ENCODE results near the gene OSBPL8. TPM values are rescaled to one million over a fixed set of nuclear protein-coding genes. Genes with fewer than 3 reads are reported as not detected.
"Not testable (repeated sequence)": the region's sequence is repeated elsewhere in the genome, so short reads cannot be mapped to it uniquely, and the experiment has no call there.

The OSBPL8 gene
- total RNA-seq, 1 donor, result 21.5 TPM

DNA sequence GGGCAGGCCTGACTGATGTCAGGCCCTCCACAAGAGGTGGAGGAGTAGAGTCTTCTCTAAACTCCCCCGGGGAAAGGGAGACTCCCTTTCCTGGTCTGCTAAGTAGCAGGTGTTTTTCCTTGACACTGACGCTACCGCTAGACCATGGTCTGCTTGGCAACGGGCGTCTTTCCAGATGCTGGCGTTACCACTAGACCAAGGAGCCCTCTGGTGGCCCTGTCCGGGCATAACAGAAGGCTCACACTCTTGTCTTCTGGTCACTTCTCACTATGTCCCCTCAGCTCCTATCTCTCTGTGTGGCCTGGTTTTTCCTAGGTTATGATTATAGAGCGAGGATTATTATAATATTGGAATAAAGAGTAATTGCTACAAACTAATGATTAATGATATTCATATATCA lies 86.7 kb downstream of the OSBPL8 start:
- not testable (repeated sequence) for DNase-seq (ENCODE audit: low read depth in 2 of 3, low spot score in 2 of 3)

- DNase-seq (ENCODE audit: low read depth in 2 of 3, low spot score in 2 of 3), result no peak
These were observed 88.0 kb downstream of the OSBPL8 start for GRCh38 chr12:76471579-76471978.

DNA sequence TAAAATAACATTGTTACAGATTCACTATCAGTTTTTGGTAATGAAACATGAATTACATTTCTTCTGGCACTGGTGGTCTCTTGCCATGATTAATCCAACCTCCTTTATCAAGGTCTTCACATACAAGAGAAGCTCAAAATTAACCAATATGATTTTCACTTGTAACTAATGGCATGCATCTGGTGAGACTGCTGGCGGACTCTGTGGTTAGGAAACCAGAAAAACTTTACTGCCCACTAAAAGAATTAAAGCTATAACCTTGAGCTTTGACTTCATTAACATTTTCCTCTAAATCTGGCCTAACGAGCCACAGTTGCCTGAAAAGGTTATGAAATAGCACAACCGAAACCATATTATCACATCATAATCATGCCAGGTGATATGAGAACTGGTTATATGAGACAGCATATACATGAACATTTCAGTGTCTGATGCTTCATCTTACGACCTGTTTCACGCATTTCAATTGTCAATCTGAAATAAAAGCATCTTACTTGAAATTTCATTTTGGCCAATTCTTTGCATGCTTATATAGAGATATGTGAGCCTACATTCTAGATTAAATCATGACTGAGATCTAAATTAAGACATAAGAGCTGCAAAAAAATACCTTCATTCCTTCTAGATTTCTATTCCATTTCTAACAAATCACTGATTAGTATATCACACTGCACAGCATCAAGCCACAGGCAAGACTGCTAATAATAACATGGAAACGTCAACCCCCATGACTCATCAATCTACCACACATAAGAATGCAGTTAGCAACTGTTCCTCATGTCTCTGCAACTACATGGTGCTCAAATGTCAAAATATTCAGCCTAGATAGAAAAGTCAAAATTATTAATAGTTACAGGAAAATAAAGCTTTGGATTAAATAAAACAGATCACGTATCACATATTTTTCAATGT lies 89.3 kb downstream of the OSBPL8 start:
- peak in 2 of 3 donors; percentile 45 to 65 for DNase-seq (ENCODE audit: low read depth in 2 of 3, low spot score in 2 of 3)

DNA sequence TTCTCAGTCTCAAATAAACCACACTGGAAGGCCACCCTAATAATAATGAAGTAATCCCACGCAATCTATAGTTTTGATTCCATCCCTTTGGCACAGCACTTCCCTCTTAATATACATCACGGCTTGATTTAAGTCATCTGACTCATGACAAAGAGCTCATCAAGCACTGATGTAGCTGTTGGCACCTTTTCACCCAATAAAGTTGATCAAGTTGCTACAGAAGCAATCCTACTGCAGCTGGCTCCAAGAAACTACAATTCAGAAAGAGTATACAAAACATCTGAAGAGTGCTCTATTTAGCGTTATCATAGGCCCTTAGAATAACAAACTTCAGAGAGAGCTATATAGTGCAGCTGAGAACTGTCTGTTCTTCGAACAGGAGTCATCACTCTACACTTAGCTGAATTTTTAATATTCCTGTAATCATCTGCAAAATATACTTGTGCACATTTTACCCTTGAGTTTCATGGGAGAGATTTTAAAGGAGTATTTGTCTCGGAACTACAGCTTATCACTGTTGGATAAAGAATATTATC lies 94.9 kb downstream of the OSBPL8 start:
- DNase-seq (ENCODE audit: low read depth in 2 of 3, low spot score in 2 of 3), result no peak

DNA sequence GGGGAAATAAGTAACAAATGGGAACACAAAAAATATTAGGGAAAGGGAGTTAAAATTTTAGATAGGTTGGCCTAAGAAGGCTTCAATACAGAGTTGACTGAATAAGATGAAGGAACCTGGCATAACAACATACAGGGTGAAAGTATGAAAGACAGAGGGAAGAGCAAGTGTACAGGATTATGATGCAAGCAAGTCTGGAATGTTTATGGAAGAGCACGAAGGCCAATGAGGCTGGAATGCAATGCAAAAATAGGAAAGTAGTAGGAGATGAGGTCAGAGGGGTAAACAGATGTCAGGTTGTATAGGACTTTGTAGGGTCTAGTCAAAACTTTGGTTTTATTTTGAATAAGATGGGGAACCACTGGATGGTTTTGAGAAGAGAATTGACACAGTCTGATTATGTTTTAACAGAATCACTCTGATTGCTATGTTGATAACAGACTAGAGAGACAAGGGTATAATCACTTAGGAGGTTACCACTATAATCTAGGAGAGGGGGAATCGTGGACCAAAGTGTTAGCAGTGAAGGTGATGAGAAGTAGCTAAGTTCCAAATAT lies 96.8 kb downstream of the OSBPL8 start:
- no peak for DNase-seq (ENCODE audit: low read depth in 2 of 3, low spot score in 2 of 3)

- DNase-seq (ENCODE audit: low read depth in 2 of 3, low spot score in 2 of 3), result no peak
These were observed 98.8 kb downstream of the OSBPL8 start for GRCh38 chr12:76460807-76461206.

DNA sequence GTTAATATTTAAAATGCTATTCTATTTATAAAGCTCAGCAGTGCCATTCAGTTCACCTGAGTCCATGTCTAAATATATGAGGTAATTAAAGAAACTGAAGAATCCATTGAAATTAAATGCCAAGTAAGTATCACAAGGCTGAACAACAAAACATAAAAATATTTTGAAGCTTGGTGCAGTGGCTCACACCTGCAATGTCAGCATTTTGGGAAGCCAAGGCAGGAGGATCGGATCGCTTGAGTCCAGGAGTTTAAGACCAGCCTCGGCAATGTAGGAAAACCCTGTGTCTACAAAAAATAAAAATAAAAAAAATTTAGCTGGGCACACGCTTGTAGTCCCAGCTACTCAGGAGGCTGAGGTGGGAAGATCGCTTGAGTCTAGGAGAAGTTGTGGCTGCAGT lies 101.8 kb downstream of the OSBPL8 start:
- DNase-seq (ENCODE audit: low read depth in 2 of 3, low spot score in 2 of 3), result no peak

GRCh38 chr12:76457010-76457409 lies 102.6 kb downstream of the OSBPL8 start:
- DNase-seq (ENCODE audit: low read depth in 2 of 3, low spot score in 2 of 3), result no peak

DNA sequence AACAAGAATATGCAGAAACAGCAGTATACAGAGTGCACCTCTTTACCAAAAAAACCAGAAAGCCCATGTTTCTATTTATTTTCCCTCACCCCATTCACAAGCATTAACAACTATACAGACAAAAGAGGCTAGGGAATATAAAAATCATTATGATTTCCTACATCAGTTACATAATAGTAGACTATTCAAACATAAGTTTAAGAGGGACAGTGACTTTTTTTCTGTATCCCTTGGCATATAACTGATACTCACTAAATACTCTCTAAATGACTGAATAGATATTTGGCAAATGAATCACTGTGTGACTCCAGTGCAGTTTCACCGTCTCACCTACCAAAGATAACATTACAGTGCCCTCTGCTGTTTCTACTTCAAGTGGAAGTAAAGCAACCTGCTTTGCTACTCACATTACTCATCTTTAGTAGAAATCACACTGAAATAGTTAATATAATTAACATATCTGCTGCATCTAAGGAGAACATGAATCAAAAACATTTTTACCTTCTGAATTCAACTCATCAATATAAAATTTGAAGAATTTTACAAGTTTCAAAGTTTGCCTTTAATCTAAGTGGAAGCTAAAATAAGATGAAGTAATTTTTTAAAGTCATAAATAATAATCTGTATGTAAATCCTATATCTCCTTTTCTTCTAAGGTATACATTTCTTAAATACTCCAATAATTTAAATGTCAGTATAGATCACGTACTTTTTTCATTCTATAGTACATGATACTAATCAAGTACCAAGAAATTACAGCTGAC lies 103.8 kb downstream of the OSBPL8 start:
- peak in 2 of 3 donors; percentile 34 to 56 for DNase-seq (ENCODE audit: low read depth in 2 of 3, low spot score in 2 of 3)

DNA sequence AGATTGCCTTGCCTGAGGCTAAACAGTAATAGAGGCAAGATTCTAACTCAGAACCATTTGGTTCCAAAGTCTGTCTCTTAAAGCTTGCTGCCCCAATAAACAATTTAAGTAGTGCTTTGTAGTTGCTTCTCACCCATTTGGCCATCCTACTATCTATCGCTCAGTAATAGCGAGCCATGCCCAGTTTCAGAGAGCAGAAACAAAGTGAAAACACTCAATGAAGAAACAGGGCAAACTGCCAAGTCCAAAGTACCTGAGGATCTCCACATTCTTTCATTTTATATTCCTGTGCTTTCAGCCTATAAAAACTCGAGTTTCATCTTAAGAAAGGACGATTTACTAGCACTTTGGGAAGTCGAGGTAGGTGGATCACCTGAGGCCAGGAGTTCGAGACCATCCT lies 108.0 kb downstream of the OSBPL8 start:
- DNase-seq (ENCODE audit: low read depth in 2 of 3, low spot score in 2 of 3), result no peak

GRCh38 chr12:76450690-76451089 lies 108.9 kb downstream of the OSBPL8 start:
- DNase-seq (ENCODE audit: low read depth in 2 of 3, low spot score in 2 of 3), result no peak

DNA sequence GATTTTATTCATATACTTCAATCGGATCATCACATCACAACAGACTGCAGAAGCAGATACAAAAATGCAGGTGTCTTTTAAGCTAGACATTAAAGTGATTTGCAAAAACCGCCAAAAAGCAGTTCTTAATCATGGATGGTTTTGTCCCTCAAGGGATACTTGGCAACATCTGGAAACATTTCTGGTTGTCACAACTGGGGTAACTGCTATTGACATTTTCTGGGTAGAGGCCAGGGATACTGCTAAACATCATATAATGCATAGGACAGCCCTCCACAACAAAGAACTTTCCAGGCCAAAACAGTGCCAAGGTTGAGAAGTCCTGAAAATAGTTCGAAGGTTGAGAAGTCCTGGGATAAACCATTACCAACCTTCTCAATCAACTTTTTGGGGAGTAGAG lies 109.6 kb downstream of the OSBPL8 start:
- no peak for DNase-seq (ENCODE audit: low read depth in 2 of 3, low spot score in 2 of 3)

DNA sequence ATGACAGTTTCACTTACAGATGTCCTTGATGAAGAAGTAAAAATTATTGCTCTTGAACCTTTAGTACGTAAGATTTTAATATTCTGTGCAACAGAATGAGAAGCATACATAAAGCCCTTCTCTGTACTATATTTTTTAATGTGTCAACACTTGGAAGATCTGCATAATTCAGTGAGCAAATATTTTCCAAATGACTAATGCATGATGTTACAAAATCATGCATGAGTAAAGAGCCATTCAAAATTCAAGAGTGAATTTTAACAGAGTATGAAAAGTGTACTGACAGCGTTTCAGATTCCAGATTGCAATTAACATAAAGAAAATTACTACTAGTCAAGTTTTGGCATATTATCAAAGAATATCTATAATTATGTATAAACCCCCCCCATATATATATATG lies 110.0 kb downstream of the OSBPL8 start:
- no peak for DNase-seq (ENCODE audit: low read depth in 2 of 3, low spot score in 2 of 3)

DNA sequence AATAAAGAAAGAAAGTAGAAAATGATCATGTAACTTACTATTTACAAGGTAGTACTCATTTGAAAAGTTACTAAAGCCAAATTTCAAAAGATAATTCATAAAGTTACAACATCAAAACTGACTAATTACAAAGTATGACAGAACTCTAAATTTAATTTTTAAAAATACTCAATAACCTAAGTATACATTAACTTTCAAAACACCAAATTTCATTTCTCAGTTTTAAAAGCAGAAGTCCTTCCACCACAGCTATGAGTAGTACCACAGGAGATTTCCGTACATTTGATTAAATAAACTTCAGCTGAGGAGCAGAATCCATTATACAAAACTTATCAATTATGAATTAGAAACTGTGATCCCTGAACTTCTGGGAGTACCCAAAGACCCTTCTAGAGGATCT lies 110.6 kb downstream of the OSBPL8 start:
- DNase-seq (ENCODE audit: low read depth in 2 of 3, low spot score in 2 of 3), result no peak

- no peak for DNase-seq (ENCODE audit: low read depth in 2 of 3, low spot score in 2 of 3)
These were observed 113.5 kb downstream of the OSBPL8 start for GRCh38 chr12:76446090-76446489.

- no peak for DNase-seq (ENCODE audit: low read depth in 2 of 3, low spot score in 2 of 3)
These were observed 114.1 kb downstream of the OSBPL8 start for GRCh38 chr12:76445462-76445861.

GRCh38 chr12:76444408-76444984 lies 115.1 kb downstream of the OSBPL8 start:
- DNase-seq (ENCODE audit: low read depth in 2 of 3, low spot score in 2 of 3), result no peak

GRCh38 chr12:76441016-76441415 lies 118.6 kb downstream of the OSBPL8 start:
- DNase-seq (ENCODE audit: low read depth in 2 of 3, low spot score in 2 of 3), result no peak

DNA sequence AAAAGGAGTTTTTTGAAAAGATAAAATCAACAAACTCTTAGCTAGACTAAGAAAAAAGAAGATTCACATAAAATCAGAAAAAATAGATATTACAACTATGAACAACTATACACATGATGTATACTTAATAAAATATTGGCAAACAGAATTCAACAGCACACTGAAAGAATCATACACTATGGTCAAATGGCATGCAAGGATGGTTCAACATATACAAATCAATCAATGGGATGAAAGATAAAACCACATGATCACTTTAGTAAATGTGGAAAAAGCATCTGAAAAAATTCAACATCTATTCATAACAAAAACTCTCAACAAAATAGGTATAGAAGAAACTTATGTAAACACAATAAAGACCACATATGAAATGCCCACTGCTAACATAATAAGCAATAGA lies 126.8 kb downstream of the OSBPL8 start:
- DNase-seq (ENCODE audit: low read depth in 2 of 3, low spot score in 2 of 3), result peak in 1 of 3 donors; percentile 2

DNA sequence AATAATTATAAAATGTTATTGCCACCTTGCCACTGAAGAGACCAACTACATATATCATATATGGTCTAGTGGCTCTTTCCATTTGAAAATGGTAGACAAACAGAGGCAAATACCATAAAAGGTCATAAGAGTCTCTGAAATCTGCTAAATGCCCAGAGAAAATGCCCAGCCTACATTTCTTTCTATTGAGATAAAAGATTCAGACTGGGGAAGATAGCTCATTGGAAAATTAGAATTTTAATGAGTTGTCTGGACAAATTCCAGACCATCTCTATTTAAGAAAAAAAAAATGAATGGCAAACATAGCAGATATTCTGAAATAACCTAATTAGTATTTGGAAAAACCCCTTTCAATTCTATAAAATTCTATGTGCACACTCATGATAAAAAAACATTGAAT lies 131.5 kb downstream of the OSBPL8 start:
- no peak for DNase-seq (ENCODE audit: low read depth in 2 of 3, low spot score in 2 of 3)

DNA sequence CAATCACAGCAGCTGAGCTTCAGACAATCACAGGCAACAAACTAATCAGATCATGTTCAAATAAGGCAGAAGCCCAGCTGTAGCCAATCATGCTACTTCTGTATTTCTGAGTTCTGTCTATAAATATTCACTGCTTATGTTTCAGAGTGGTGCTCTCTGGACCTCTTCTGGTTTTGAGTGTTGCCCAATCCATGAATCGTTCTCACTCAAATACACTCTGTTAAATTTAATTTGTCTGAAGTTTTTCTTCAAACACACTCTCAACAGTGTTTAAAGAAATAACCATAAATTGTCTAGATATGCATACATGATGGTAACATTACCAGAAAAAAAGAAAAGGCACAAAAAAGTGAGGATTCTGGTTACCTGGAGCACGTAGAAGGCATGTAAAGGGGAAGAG lies 133.4 kb downstream of the OSBPL8 start:
- DNase-seq (ENCODE audit: low read depth in 2 of 3, low spot score in 2 of 3), result no peak

All from hematopoietic multipotent progenitor cell (in vitro differentiated cells).